Suprapubic skin (tissue), 3 donors: ENCODE measurements around the gene ZBTB42.

Source experiments
- EP300 ChIP-seq: sonication (generic); formaldehyde crosslinking; IDR thresholded peaks from one replicate; pipeline ENCODE4 v1.6.1; 2017; ENCODE audit warnings: antibody characterized with exemption
- POLR2A ChIP-seq, 2 donors: fragments of 450-650 bp; IDR thresholded peaks; one replicate each; pipeline ENCODE4 v1.6.1; 2017; ENCODE audit warnings: antibody characterized with exemption in 2 of 2, mild to moderate bottlenecking in 2 of 2, moderate library complexity in 2 of 2
- TF ChIP-seq, protein P1 (sequence below), 2 donors: fragments of 200-600 bp in 1 of 2; fragments of 450-650 bp in 1 of 2; sonication (generic) in 1 of 2; IDR thresholded peaks; one replicate each; pipeline ENCODE4 v1.5.1; 2016 to 2019; ENCODE audit warnings: antibody characterized with exemption in 2 of 2, mild to moderate bottlenecking in 1 of 2, moderate library complexity in 1 of 2

DNA sequence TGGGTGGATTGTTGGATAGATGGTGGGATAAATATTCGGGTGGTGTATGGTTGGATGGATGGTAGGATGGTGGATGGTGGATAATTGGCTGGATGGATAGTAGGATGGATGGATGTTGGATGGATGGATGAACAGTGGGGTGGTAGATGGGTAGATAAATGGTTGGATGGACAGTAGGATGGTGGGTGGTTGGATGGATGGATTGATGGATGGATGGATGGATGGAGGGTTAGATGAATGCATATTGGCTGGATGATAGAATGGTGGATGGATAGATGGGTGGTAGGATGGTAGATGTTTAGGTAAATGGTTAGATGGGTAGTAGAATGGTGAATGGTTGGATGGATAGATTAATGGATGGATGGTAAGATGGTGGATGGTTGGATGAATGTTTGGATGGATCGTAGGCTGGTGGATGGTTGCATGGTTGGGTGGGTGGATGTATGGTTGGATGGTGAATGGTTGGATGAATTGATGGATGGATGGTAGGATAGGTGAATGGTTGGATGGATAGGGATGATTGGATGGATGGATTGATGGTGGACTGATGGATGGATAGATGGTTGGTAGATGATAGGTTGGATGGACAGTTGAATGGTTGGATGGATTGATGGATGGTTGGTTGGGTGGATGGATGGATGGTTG lies 23.6 kb downstream of the ZBTB42 start:
- TF ChIP-seq, protein P1, sequence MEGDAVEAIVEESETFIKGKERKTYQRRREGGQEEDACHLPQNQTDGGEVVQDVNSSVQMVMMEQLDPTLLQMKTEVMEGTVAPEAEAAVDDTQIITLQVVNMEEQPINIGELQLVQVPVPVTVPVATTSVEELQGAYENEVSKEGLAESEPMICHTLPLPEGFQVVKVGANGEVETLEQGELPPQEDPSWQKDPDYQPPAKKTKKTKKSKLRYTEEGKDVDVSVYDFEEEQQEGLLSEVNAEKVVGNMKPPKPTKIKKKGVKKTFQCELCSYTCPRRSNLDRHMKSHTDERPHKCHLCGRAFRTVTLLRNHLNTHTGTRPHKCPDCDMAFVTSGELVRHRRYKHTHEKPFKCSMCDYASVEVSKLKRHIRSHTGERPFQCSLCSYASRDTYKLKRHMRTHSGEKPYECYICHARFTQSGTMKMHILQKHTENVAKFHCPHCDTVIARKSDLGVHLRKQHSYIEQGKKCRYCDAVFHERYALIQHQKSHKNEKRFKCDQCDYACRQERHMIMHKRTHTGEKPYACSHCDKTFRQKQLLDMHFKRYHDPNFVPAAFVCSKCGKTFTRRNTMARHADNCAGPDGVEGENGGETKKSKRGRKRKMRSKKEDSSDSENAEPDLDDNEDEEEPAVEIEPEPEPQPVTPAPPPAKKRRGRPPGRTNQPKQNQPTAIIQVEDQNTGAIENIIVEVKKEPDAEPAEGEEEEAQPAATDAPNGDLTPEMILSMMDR (IDR thresholded peaks at IDR 0.05) = no peak
- TF ChIP-seq EP300 = no peak
- no peak for TF ChIP-seq POLR2A (IDR thresholded peaks at IDR 0.05)
